Panc1 (cell line): ENCODE measurements around the gene MC3R. TPM values are rescaled to one million over a fixed set of nuclear protein-coding genes. Genes with fewer than 3 reads are reported as not detected.

ENCODE experiments used
- ATAC-seq: fragments of 200-7000 bp; cut with Tn5 transposase; 2 replicates; pipeline ENCODE4 v1.9.1; 2020; ENCODE audit warnings: mild to moderate bottlenecking, moderate library complexity
- BruUV-seq: library from RNA; stranded (reverse); fragments of 400-500 nt; replicated peaks from 2 replicates; lab custom pipeline; 2021; lab: Mats Ljungman, UMichigan
- CTCF ChIA-PET: fragments of 300-600 bp; sonication (Branson Sonifier 250); formaldehyde crosslinking; loops from one replicate; lab custom pipeline; 2022; ENCODE audit warnings: antibody characterized with exemption; lab: Charles Lee
- POLR2A ChIA-PET: fragments of 300-600 bp; sonication (Branson Sonifier 250); formaldehyde crosslinking; loops from one replicate; lab custom pipeline; 2022; ENCODE audit warnings: antibody characterized with exemption; lab: Charles Lee
- DNase-seq: peaks from one replicate; pipeline ENCODE4 v3.0.0-alpha.2; 2010; ENCODE audit warnings: low read depth, low spot score
- H3K27ac ChIP-seq: 2 replicates; pipeline ENCODE4 v1.5.1; 2011; ENCODE audit warnings: mild to moderate bottlenecking, low read length, inconsistent platforms
- H3K27me3 ChIP-seq: fragments of 200-500 bp; sonication (Bioruptor generic); 2 replicates; pipeline ENCODE4 v1.6.0; 2014; ENCODE audit warnings: low read length, inconsistent platforms; ENCODE audit not compliant: control insufficient read depth, insufficient read depth
- H3K36me3 ChIP-seq: fragments of 200-500 bp; sonication (Bioruptor generic); 2 replicates; pipeline ENCODE4 v1.5.1; 2014; ENCODE audit warnings: inconsistent platforms, mild to moderate bottlenecking, low read length, moderate library complexity; ENCODE audit not compliant: control insufficient read depth, insufficient read depth
- H3K4me1 ChIP-seq: 2 replicates; pipeline ENCODE4 v1.5.1; 2011; ENCODE audit warnings: inconsistent platforms, mild to moderate bottlenecking, low read length, moderate library complexity; ENCODE audit not compliant: control insufficient read depth, insufficient read depth
- H3K4me3 ChIP-seq, 2 experiments: 2 replicates each; pipeline ENCODE4 v1.5.1; 2011 to 2012; ENCODE audit warnings: low read depth in 2 of 2, low read length in 2 of 2, mild to moderate bottlenecking in 2 of 2, inconsistent platforms in 1 of 2, moderate library complexity in 1 of 2
- H3K9me3 ChIP-seq: fragments of 200-500 bp; sonication (Bioruptor generic); 2 replicates; pipeline ENCODE4 v1.5.1; 2014; ENCODE audit warnings: low read depth, mild to moderate bottlenecking, inconsistent platforms, low read length, moderate library complexity; ENCODE audit not compliant: control insufficient read depth, insufficient read depth
- POLR2AphosphoS5 ChIP-seq: IDR thresholded peaks from 2 replicates; pipeline ENCODE4 v1.6.1; 2012; ENCODE audit warnings: mild to moderate bottlenecking, low read depth, low read length, moderate library complexity
- SIN3A ChIP-seq: IDR thresholded peaks from 2 replicates; pipeline ENCODE4 v1.6.1; 2012; ENCODE audit warnings: low read depth, mild to moderate bottlenecking, low read length, moderate library complexity, borderline replicate concordance; ENCODE audit not compliant: insufficient read depth
- TCF7L2 ChIP-seq: IDR thresholded peaks from 2 replicates; pipeline ENCODE4 v1.6.1; 2011; ENCODE audit warnings: mild to moderate bottlenecking, low read depth, low read length, inconsistent platforms
- in situ Hi-C: cut with HindIII; loops from 2 replicates; pipeline ENCODE4 v1.10.0; 2016; ENCODE audit warnings: low sequenced_read_pairs, low pct_unique_long_range_greater_than_20kb
- intact Hi-C: fragments of 100-400 bp; cut with micrococcal nuclease; formaldehyde crosslinking; loops from one replicate; pipeline ENCODE4 v1.10.0; 2022; ENCODE audit not compliant: unreplicated experiment
- total RNA-seq: library from RNA; stranded (reverse); gene quantifications from one replicate; pipeline ENCODE4 v1.2.1, GENCODE V29; 2021; ENCODE audit not compliant: unreplicated experiment
- TF ChIP-seq, protein P1 (sequence below), 2 experiments: IDR thresholded peaks; 2 replicates each; pipeline ENCODE4 v1.6.1; 2011 to 2012; ENCODE audit warnings: low read depth in 2 of 2, control low read depth in 1 of 2, low read length in 1 of 2, mild to moderate bottlenecking in 1 of 2, moderate library complexity in 1 of 2; ENCODE audit not compliant: insufficient read depth in 1 of 2
- TF ChIP-seq, protein P2 (sequence below): fragments of 450-650 bp; IDR thresholded peaks from 2 replicates; pipeline ENCODE4 v1.5.1; 2017; ENCODE audit warnings: mild to moderate bottlenecking

MC3R gene
- total RNA-seq, 1 experiment from 2014 or later: not detected

DNA sequence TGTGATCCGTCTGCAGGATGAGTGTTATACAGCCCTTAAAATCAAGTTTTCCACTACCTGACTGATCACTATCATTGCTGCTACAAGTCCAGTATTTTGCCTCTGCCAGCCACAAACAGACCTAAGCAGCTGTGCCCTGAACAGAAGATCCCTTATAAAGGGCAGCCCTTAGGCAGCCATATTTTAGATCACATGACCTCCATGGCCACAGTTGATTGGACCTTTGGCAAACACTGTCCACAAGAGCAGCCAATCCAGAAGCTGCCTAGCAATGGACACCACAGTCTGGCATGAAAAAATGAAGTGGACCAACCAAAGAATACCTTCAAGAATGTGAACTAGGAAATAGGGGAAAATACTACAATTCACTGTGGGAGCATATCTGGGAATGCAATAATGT is 50.8 kb downstream of the MC3R start:
- no peak overlapping the region for H3K4me3 ChIP-seq
- POLR2A ChIA-PET: no interaction called here
- H3K27me3 ChIP-seq: peaks cover 9% of the 10 kb centered on the region
- H3K27ac ChIP-seq: no peak overlapping the region
- ATAC-seq (no peak), DNase-seq (no peak)
- no peaks in the 10 kb centered on the region for H3K9me3 ChIP-seq
- no peaks in the 10 kb centered on the region for H3K4me1 ChIP-seq
- CTCF ChIA-PET: no interaction called here
- in situ Hi-C loops (no loop called here), intact Hi-C loops (no loop called here)
- BruUV-seq: no TSS peak
- no peak for TF ChIP-seq SIN3A
- TF ChIP-seq TCF7L2: no peak
- TF ChIP-seq, protein P1, sequence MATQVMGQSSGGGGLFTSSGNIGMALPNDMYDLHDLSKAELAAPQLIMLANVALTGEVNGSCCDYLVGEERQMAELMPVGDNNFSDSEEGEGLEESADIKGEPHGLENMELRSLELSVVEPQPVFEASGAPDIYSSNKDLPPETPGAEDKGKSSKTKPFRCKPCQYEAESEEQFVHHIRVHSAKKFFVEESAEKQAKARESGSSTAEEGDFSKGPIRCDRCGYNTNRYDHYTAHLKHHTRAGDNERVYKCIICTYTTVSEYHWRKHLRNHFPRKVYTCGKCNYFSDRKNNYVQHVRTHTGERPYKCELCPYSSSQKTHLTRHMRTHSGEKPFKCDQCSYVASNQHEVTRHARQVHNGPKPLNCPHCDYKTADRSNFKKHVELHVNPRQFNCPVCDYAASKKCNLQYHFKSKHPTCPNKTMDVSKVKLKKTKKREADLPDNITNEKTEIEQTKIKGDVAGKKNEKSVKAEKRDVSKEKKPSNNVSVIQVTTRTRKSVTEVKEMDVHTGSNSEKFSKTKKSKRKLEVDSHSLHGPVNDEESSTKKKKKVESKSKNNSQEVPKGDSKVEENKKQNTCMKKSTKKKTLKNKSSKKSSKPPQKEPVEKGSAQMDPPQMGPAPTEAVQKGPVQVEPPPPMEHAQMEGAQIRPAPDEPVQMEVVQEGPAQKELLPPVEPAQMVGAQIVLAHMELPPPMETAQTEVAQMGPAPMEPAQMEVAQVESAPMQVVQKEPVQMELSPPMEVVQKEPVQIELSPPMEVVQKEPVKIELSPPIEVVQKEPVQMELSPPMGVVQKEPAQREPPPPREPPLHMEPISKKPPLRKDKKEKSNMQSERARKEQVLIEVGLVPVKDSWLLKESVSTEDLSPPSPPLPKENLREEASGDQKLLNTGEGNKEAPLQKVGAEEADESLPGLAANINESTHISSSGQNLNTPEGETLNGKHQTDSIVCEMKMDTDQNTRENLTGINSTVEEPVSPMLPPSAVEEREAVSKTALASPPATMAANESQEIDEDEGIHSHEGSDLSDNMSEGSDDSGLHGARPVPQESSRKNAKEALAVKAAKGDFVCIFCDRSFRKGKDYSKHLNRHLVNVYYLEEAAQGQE (IDR thresholded peaks at IDR 0.05; ENCODE audit: insufficient read depth in 1 of 2, low read depth in 2 of 2, low read length in 1 of 2): no peak
- no peak for TF ChIP-seq POLR2AphosphoS5
- TF ChIP-seq, protein P2, sequence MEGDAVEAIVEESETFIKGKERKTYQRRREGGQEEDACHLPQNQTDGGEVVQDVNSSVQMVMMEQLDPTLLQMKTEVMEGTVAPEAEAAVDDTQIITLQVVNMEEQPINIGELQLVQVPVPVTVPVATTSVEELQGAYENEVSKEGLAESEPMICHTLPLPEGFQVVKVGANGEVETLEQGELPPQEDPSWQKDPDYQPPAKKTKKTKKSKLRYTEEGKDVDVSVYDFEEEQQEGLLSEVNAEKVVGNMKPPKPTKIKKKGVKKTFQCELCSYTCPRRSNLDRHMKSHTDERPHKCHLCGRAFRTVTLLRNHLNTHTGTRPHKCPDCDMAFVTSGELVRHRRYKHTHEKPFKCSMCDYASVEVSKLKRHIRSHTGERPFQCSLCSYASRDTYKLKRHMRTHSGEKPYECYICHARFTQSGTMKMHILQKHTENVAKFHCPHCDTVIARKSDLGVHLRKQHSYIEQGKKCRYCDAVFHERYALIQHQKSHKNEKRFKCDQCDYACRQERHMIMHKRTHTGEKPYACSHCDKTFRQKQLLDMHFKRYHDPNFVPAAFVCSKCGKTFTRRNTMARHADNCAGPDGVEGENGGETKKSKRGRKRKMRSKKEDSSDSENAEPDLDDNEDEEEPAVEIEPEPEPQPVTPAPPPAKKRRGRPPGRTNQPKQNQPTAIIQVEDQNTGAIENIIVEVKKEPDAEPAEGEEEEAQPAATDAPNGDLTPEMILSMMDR: no peak
- H3K36me3 ChIP-seq: no peaks in the 10 kb centered on the region

Other genes starting within 250 kb of the MC3R start
- gene CBLN4, start 243.2 kb upstream of the MC3R start, total RNA-seq: not detected
- 10.8 TPM for gene FAM210B, start 110.2 kb downstream of the MC3R start, total RNA-seq
- 115 TPM for gene AURKA, start 143.5 kb downstream of the MC3R start, total RNA-seq
- 46.3 TPM for gene CSTF1, start 143.9 kb downstream of the MC3R start, total RNA-seq
- gene CASS4, start 163.5 kb downstream of the MC3R start, total RNA-seq: 0.15 TPM
- gene RTF2, start 219.9 kb downstream of the MC3R start, total RNA-seq: 89.2 TPM